Vagina (tissue), 2 donors: ENCODE results near the gene ABL1. TPM values are rescaled to one million over a fixed set of nuclear protein-coding genes. Genes with fewer than 3 reads are reported as not detected.
"Not testable (repeated sequence)": the region's sequence is repeated elsewhere in the genome, so short reads cannot be mapped to it uniquely, and the experiment has no call there.

ENCODE experiments used
- DNase-seq, 2 donors: peaks; one replicate each; pipeline ENCODE4 v3.0.0-alpha.2; 2017; ENCODE audit errors: extremely low spot score in 2 of 2
- H3K27ac ChIP-seq: fragments of 200-600 bp; sonication (generic); one replicate; pipeline ENCODE4 v1.5.1; 2019
- H3K27me3 ChIP-seq: fragments of 200-600 bp; sonication (generic); one replicate; pipeline ENCODE4 v1.5.1; 2019
- H3K36me3 ChIP-seq, 2 donors: fragments of 200-600 bp; sonication (generic); one replicate each; pipeline ENCODE4 v1.5.1; 2017 to 2019
- H3K4me1 ChIP-seq: fragments of 200-600 bp; sonication (generic); one replicate; pipeline ENCODE4 v1.5.1; 2019
- H3K4me3 ChIP-seq, 2 donors: fragments of 200-600 bp; sonication (generic); 1 replicate in 1 of 2; 2 replicates in 1 of 2; pipeline ENCODE4 v1.5.1; 2016 to 2019
- H3K9me3 ChIP-seq: fragments of 200-600 bp; sonication (generic); one replicate; pipeline ENCODE4 v1.5.1; 2019
- POLR2A ChIP-seq, 2 donors: fragments of 450-650 bp; IDR thresholded peaks; one replicate each; pipeline ENCODE4 v1.6.1; 2017; ENCODE audit warnings: antibody characterized with exemption in 2 of 2, mild to moderate bottlenecking in 2 of 2, moderate library complexity in 2 of 2
- POLR2AphosphoS5 ChIP-seq, 2 donors: sonication (generic); formaldehyde crosslinking; IDR thresholded peaks; one replicate each; pipeline ENCODE4 v1.9.0; 2017; ENCODE audit warnings: antibody characterized with exemption in 2 of 2, mild to moderate bottlenecking in 2 of 2, low read depth in 1 of 2; ENCODE audit not compliant: insufficient read depth in 1 of 2
- intact Hi-C: fragments of 100-400 bp; cut with DNase I; formaldehyde crosslinking; loops from one replicate; pipeline ENCODE4 v1.15.1; 2023
- total RNA-seq: library from RNA; depleted of rRNA; stranded (reverse); fragments of >200 nt; gene quantifications from one replicate; pipeline ENCODE4 v1.2.3, GENCODE V29; 2016
- TF ChIP-seq, protein P1 (sequence below), 3 experiments: fragments of 450-650 bp in 2 of 3; fragments of 200-600 bp in 1 of 3; sonication (generic) in 1 of 3; IDR thresholded peaks; one replicate each; pipeline ENCODE4 v1.5.1; 2017 to 2019; ENCODE audit warnings: antibody characterized with exemption in 3 of 3, mild to moderate bottlenecking in 2 of 3, moderate library complexity in 2 of 3

The ABL1 gene
- total RNA-seq, 1 donor from 2014 or later, result 68.5 TPM

- H3K36me3 ChIP-seq, result no peaks in the 10 kb centered on the region
- TF ChIP-seq, protein P1, sequence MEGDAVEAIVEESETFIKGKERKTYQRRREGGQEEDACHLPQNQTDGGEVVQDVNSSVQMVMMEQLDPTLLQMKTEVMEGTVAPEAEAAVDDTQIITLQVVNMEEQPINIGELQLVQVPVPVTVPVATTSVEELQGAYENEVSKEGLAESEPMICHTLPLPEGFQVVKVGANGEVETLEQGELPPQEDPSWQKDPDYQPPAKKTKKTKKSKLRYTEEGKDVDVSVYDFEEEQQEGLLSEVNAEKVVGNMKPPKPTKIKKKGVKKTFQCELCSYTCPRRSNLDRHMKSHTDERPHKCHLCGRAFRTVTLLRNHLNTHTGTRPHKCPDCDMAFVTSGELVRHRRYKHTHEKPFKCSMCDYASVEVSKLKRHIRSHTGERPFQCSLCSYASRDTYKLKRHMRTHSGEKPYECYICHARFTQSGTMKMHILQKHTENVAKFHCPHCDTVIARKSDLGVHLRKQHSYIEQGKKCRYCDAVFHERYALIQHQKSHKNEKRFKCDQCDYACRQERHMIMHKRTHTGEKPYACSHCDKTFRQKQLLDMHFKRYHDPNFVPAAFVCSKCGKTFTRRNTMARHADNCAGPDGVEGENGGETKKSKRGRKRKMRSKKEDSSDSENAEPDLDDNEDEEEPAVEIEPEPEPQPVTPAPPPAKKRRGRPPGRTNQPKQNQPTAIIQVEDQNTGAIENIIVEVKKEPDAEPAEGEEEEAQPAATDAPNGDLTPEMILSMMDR (IDR thresholded peaks at IDR 0.05), result no peak
- peak; percentile 26 to 52 for TF ChIP-seq POLR2AphosphoS5 (IDR thresholded peaks at IDR 0.05; ENCODE audit: insufficient read depth in 1 of 2, low read depth in 1 of 2)
- TF ChIP-seq POLR2A (IDR thresholded peaks at IDR 0.05), result no peak
- DNase-seq, result no peak
- H3K9me3 ChIP-seq, result no peaks in the 10 kb centered on the region
- peak overlapping the region; percentile 19 to 37 for H3K4me3 ChIP-seq
- peaks cover 82% of the 10 kb centered on the region for H3K4me1 ChIP-seq
- H3K27me3 ChIP-seq, result no peaks in the 10 kb centered on the region
- intact Hi-C loops, result loop anchor here (5.0 kb wide), 1 partner anchor 64 kb away; no protein-coding TSS in a partner anchor
- H3K27ac ChIP-seq, result peak overlapping the region; percentile 94
Observed at GRCh38 chr9:130846487-130847305, 11.6 kb downstream of the ABL1 start.

DNA sequence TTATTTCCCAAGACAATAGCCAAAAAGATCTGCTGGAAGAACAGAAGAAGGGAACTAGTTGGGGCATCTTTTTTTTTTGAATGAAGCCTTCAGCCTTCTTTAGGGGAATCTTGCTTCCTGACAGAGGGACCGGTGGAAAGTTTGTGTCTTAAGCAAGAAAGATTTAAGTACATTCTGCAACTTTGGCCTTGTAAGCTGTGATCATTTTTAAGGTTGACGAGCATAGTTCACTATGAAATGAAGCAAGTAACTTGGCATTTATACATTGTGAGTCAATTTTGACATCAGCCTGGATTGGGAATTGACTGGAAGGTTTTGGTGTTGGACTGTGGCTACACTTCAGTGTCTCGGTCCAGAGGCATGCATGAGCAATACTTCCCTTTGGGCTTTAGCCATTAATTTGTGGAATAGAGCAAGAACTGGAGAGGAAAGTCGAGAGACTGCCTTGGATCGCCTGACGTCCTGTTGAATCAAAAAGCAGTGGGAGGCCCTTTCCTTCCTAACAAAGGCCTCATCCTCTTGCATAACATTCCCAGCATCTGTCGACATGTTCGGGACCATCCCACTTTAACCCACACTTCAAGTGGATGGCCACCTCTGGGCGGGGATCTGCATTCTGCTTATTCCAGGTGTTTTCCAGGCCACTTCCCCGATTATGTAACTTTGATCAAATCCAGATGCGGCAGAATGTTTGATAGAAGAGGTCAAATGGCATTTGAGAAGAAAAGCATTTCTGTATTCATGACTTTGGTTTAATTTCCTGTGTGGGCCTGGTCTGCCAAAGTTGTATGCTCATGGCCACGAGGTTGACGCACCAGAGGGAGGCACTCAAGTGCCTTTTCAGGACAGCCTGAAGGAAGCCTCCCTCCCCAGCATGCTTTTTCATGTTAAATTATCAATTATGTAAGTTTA is 12.5 kb downstream of the ABL1 start:
- peak; percentile 63 to 91 for TF ChIP-seq POLR2AphosphoS5 (IDR thresholded peaks at IDR 0.05; ENCODE audit: insufficient read depth in 1 of 2, low read depth in 1 of 2)
- TF ChIP-seq, protein P1 (IDR thresholded peaks at IDR 0.05), result no peak
- TF ChIP-seq POLR2A (IDR thresholded peaks at IDR 0.05), result no peak
- Histone ChIP-seq H3K4me1 (peaks cover 74% of the 10 kb centered on the region), H3K4me3 (no peak overlapping the region)

DNA sequence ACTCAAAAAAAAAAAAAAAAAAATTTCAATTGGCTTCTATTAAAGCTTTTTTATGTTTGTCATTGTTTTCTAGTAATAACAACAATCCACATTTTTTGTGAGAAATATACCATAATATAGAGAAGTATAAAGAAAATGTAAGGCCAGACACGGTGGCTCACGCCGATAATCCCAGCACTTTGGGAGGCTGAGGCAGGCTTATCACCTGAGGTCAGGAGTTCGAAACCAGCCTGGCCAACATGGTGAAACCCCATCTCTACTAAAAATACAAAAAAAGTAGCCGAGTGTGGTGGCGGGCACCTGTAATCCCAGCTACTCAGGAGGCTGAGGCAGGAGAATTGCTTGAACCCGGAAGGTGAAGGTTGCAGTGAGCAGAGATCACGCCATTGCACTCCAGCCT is 13.5 kb downstream of the ABL1 start:
- H3K27me3 ChIP-seq, H3K4me3 ChIP-seq, H3K9me3 ChIP-seq, DNase-seq, H3K36me3 ChIP-seq: not testable (repeated sequence)
- Histone ChIP-seq H3K27ac (peak overlapping the region; percentile 94), H3K4me1 (peaks cover 65% of the 10 kb centered on the region)
- intact Hi-C loops, result loop anchor here (5.0 kb wide), 1 partner anchor 66 kb away; no protein-coding TSS in a partner anchor

More for the DNA sequence above, 12.5 kb downstream of the ABL1 start:
- peak overlapping the region; percentile 94 for H3K27ac ChIP-seq
- intact Hi-C loops, result loop anchor here (5.0 kb wide), 1 partner anchor 65 kb away; no protein-coding TSS in a partner anchor
- no peaks in the 10 kb centered on the region for H3K27me3 ChIP-seq
- peak in 1 of 2 donors; percentile 100 for DNase-seq
- no peaks in the 10 kb centered on the region for H3K9me3 ChIP-seq
- H3K36me3 ChIP-seq, result no peaks in the 10 kb centered on the region

GRCh38 chr9:130849356-130849755 is 14.3 kb downstream of the ABL1 start:
- peak overlapping the region; percentile 94 for H3K27ac ChIP-seq
- H3K27me3 ChIP-seq, result no peaks in the 10 kb centered on the region
- no peak for TF ChIP-seq POLR2A (IDR thresholded peaks at IDR 0.05)
- no peak for TF ChIP-seq POLR2AphosphoS5 (IDR thresholded peaks at IDR 0.05; ENCODE audit: insufficient read depth in 1 of 2, low read depth in 1 of 2)
- TF ChIP-seq, protein P1 (IDR thresholded peaks at IDR 0.05), result no peak
- H3K4me3 ChIP-seq, result no peak overlapping the region
- no peaks in the 10 kb centered on the region for H3K9me3 ChIP-seq
- DNase-seq, result no peak
- peaks cover 0 to 4% of the 10 kb centered on the region in 2 donors for H3K36me3 ChIP-seq
- H3K4me1 ChIP-seq, result peaks cover 58% of the 10 kb centered on the region
- intact Hi-C loops, result loop anchor here (5.0 kb wide), 1 partner anchor 67 kb away; no protein-coding TSS in a partner anchor

GRCh38 chr9:130852801-130853200 is 17.7 kb downstream of the ABL1 start:
- no peak for DNase-seq
- no peak overlapping the region for H3K27ac ChIP-seq
- intact Hi-C loops, result no loop called here
- no peak overlapping the region for H3K4me3 ChIP-seq
- TF ChIP-seq, protein P1 (IDR thresholded peaks at IDR 0.05), result no peak
- TF ChIP-seq POLR2A (IDR thresholded peaks at IDR 0.05) (no peak), POLR2AphosphoS5 (IDR thresholded peaks at IDR 0.05; ENCODE audit: insufficient read depth in 1 of 2, low read depth in 1 of 2) (no peak)
- no peaks in the 10 kb centered on the region for H3K9me3 ChIP-seq
- H3K27me3 ChIP-seq, result no peaks in the 10 kb centered on the region
- H3K36me3 ChIP-seq, result peaks cover 0 to 23% of the 10 kb centered on the region in 2 donors
- H3K4me1 ChIP-seq, result peaks cover 32% of the 10 kb centered on the region
